HCT116 (cell line): ENCODE measurements around the gene LRP1B.

Experiments used
- JUND ChIP-seq: IDR thresholded peaks from 2 replicates; pipeline ENCODE4 v1.6.1; 2012
- TF ChIP-seq, protein P1 (sequence below), 3 experiments: fragments of 200-600 bp in 1 of 3; sonication (generic) in 1 of 3; IDR thresholded peaks in 2 of 3; conservative IDR thresholded peaks in 1 of 3; 2 replicates each; pipeline ENCODE4 v1.5.1; 2012 to 2017; ENCODE audit warnings: low read depth in 2 of 3, low read length in 2 of 3, antibody characterized with exemption in 1 of 3, borderline replicate concordance in 1 of 3, control low read depth in 1 of 3, mild to moderate bottlenecking in 1 of 3, mixed read lengths in 1 of 3, mixed run types in 1 of 3, moderate library complexity in 1 of 3; ENCODE audit not compliant: insufficient read depth in 1 of 3
- TF ChIP-seq, protein P2 (sequence below): IDR thresholded peaks from 2 replicates; pipeline ENCODE4 v1.6.1; 2012

DNA sequence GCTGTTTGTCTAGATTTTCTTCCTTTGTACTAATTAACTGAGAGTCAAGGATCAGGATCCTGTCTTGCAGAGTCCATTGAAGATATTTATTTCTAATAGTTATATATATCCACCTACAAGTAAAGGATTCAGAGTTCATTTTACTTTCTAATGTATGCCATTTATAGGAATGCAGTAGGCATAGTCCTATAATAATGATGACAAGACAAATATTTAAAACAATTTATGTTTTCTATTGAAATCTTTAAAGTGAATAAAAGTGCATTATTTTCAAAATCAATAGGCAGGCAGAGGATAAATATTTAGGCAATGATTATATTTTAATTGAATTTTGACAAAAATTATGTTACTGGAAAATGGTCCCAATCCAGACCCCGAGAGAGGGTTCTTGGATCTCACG is 1919.9 kb downstream of the LRP1B start:
- TF ChIP-seq, protein P1, sequence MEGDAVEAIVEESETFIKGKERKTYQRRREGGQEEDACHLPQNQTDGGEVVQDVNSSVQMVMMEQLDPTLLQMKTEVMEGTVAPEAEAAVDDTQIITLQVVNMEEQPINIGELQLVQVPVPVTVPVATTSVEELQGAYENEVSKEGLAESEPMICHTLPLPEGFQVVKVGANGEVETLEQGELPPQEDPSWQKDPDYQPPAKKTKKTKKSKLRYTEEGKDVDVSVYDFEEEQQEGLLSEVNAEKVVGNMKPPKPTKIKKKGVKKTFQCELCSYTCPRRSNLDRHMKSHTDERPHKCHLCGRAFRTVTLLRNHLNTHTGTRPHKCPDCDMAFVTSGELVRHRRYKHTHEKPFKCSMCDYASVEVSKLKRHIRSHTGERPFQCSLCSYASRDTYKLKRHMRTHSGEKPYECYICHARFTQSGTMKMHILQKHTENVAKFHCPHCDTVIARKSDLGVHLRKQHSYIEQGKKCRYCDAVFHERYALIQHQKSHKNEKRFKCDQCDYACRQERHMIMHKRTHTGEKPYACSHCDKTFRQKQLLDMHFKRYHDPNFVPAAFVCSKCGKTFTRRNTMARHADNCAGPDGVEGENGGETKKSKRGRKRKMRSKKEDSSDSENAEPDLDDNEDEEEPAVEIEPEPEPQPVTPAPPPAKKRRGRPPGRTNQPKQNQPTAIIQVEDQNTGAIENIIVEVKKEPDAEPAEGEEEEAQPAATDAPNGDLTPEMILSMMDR (IDR thresholded peaks at IDR 0.05 in 2 of 3, conservative IDR thresholded peaks at IDR 0.05 in 1 of 3; ENCODE audit: borderline replicate concordance in 1 of 3, insufficient read depth in 1 of 3, low read depth in 2 of 3, low read length in 2 of 3), result no peak
- TF ChIP-seq, protein P2, sequence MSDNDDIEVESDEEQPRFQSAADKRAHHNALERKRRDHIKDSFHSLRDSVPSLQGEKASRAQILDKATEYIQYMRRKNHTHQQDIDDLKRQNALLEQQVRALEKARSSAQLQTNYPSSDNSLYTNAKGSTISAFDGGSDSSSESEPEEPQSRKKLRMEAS, result no peak
- no peak for TF ChIP-seq JUND
